ENCODE measurements around the gene L2HGDH.
"Not testable (repeated sequence)": the region's sequence is repeated elsewhere in the genome, so short reads cannot be mapped to it uniquely, and the experiment has no call there.

L2HGDH gene

DNA sequence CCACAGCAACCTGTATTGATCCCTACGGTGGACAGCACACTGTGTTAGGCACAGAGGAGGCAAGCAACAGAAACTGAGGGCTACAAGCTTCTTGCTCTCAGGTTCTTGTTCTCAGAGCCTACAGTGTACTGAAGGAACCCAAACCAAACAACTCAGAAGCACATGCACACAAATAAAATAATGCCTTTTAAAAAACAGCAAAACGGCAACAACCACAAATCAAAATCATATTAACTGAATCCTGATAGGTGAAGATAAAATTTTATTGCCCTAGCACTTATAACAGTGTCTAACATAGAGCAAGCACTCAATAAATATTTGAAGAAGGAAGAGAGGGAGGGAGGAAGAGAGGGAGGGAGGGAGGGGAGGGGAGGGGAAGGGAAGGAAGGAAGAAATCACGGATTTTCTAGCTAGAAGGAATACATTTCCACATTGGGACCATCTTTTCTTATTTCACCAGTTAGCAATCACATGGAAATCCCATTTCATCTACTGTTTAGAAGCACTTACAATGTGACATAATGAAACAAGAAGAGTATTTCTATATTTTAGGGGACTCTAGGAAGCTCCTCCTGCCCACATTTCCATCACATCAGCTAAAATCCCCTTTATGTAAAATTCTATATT is 27.3 kb upstream of the L2HGDH start:
- DNase-seq: no peak

GRCh38 chr14:50338587-50338986 is 26.6 kb upstream of the L2HGDH start:
- no peak for DNase-seq

DNA sequence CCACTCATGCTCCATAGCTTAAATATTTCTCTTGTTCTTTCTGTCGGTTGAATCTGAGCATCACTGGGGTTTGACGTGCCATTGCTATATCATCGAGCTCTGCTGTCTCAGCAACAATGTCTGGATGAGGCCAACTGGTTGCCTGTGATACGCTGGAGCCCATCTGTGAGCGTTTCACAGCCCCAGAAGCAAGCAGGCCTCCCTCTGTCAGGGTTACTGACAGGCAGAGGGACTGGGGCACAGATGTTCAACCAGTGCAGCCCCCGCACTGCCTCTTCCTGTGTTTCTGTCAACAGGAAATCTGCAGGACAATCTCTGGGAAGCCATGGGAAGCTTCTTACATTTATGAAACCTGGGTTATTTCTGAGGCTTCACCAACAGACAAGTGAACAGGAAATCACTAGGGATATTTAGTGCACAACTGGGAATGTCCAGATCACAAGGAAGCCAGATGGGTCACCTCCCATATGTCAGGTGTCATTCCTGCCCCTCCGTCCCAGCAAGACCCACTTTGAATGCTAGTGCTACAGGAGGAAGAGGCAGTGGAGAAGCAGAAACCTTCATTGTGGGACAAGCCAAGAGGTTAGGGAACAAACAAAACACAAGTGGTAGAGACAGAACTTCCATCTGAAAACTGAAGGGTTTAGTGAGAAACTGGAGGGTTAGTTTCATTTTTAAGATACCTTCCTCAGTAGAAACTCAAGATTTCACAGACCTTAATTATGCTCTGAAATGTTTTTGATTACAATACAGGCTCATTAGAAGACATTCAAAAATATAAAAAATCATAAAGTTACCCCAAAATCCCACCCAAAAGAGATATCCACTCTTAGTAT is 24.2 kb upstream of the L2HGDH start:
- DNase-seq: peak; percentile 86

DNA sequence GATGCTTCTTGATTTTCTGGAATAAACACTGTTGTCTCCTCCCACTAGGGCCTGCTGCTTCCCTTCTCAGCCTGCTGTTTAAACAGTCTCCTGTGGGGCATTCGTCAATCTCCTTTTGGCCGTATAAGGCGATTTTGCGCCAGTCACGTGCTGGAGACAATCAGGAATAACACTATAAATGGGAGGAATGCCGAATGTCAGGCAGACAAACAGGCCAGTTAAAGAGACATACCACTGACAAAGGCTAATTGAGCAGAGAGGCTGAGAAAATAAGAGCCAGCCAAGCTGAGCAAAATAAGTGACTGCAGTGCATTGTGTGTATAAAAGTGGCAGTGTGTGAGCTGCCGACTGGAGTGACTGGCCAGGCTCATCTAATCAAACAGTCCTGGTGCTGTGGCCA is 23.4 kb upstream of the L2HGDH start:
- peak; percentile 80 for DNase-seq

GRCh38 chr14:50334211-50334610 is 22.2 kb upstream of the L2HGDH start:
- no peak for DNase-seq

DNA sequence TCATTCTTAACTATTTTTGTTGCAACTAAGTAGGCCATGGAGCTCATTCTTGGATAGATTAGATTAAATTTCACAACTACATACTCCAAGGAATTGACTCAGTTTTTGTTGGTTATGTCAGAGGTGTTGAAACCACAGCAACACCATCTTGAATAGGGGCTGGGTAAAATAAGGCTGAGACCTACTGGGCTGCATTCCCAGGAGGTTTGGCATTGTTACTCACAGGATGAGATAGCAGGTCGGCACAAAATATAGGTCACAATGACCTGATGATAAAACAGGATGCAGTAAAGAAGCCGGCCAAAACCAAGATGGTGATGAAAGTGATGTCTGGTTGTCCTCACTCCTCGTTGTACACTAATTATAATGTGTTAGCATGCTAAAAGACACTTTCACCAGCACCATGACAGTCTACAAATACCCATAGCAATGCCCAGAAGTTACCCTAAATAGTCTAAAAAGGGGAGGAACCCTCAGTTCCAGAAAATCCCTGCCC is 21.0 kb upstream of the L2HGDH start:
- DNase-seq: no peak

GRCh38 chr14:50331596-50331995 is 19.6 kb upstream of the L2HGDH start:
- no peak for DNase-seq

DNA sequence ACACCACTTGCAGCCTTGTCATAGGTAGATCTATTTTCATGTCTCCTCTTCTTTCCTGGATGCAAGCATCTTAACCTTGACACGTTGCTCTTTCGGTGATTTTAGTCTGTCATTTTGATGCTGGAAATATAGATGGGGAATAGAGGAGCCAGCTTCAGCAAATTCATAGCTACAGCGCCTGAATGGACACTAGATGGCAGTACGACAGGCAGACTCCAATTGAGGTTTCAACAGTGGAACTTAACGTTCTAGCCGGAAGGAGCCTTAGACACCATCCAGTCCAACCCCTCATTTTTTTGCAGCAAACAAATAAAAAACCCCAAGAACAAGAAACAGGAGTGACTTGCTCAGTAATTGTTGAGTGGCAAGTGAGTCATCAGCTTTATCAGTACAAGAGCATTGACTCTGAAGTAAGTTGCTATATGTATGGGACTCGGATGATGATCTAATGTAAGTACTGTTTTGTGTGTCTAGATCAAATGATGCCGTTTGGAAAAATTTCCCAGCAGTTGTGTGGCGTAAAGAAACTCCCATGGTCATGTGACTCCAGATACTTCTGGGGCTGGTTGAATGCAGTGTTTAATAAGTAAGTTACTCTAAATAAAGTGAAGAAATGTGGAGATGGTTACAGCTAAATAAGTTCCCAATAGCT is 9.1 kb upstream of the L2HGDH start:
- DNase-seq: peak; percentile 81

DNA sequence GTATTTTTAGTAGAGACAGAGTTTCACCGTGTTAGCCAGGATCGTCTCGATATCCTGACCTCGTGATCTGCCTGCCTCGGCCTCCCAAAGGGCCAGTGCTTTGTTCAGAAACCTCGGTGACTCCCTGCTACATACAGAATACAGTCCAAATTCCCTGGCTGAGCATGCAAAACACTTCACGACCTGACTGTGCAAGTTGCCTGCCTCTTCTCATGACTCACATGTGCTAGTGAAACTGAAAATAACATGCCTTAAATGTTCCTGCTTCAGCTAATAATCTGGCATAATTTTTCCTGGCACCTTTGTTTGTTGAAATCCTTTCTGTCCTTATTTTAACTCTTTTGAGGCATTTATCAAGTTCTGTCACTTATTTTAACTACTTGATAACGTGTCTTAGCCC is 8.3 kb upstream of the L2HGDH start:
- no peak for DNase-seq

DNA sequence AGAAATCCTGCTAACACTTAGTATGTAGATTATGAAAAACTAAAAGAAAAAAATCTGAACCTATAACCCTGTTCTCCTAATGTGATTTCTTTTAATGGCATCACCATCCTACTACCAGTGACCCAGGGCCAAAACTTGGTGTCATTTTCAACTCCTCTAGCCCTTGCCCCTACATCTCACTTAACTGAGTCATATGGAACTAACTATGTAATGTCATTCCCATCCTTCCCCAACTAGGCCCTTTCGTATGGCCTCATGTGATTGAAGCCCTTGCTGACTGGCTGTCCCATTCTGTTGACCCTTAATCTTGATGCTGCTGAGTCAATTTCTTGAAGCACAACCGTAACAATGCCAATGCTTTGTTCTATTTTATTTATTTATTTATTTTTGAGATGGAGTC is 7.7 kb upstream of the L2HGDH start:
- DNase-seq: no peak

DNA sequence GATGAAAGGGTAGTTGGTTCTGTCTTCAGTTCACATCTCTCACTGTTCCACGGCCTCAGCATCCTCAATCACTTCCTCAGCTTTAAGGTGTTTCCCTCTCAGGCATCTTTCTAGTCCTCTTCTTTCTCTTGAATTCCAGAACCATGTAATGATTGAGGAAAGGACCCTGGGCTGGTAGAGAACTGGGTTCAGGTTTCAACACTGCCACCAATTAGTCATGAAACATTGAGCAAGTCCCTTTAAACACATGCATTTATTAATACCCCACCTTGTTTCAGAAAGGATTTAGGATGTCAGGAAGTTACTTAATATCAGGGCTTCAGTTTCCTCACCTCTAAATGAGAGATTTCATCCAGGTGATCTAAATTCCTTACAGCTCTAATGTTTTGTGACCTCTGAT is 7.3 kb upstream of the L2HGDH start:
- no peak for DNase-seq

- peak; percentile 14 for DNase-seq
Observed at GRCh38 chr14:50318031-50318626, 6.1 kb upstream of the L2HGDH start.

DNA sequence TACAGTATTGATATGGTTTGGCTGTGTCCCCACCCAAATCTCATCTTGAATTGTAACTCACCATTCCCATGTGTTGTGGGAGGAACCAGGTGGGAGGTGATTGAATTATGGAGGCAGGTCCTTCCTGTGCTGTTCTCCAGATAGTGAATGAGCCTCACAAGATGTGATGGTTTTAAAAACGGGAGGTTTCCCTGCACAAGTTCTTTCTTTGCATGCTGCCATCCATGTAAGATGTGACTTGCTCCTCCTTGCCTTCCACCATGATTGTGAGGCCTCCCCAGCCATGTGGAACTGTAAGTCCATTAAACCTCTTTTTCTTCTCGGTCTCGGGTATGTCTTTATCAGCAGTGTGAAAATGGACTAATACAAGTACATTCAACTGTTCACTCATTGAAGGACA is 2.1 kb upstream of the L2HGDH start:
- not testable (repeated sequence) for DNase-seq

DNA sequence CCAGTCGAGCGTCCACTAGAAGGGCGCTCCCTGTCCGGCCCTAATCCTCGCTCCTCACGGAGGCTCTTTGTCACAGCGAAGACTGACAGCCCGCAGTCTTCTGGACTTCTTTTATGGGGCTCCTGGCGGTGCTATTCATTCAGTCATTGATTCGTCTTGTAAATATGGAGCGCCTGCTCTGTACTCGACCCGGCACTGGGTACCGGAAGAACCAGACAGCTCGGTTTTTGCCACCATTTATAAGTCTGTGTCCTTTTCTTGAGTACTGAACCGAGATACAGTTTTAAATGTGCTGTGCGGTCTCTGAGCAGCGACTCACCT is 665 bp upstream of the L2HGDH start:
- no peak for DNase-seq

DNA sequence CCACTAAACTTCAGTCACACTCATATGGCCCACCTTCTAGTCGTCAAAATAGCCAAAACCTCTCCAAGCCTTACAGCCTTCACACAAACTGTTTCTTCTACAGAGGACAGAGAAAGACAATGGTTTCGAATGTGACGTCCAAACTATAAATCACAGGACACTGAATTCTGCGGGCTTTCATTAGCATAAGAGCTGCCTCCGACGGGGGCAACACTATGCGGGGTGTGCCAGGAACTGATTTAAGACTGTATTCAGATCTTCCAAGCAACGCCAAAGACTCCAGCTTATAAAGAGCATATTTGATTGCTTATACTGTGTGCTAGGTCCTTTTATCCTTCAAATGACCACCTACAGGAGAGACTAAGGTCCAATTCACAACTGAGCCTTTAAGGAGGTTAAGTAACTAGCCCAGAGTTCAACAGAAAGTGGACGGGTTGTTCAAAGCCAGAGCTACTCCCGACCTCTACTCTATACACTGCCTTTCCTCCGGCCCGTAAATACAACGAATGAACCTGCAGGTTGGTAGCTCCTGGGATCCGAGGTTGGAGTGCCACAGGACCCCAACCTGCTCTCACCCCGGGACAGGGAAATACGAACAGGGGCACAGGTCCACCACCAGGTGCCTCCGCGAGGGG is 575 bp downstream of the L2HGDH start:
- peak; percentile 60 for DNase-seq

GRCh38 chr14:50310445-50310844 is 1.6 kb downstream of the L2HGDH start:
- DNase-seq: no peak

GRCh38 chr14:50308363-50308915 is 3.6 kb downstream of the L2HGDH start:
- no peak for DNase-seq

GRCh38 chr14:50303744-50304471 is 8.1 kb downstream of the L2HGDH start:
- DNase-seq: no peak

DNA sequence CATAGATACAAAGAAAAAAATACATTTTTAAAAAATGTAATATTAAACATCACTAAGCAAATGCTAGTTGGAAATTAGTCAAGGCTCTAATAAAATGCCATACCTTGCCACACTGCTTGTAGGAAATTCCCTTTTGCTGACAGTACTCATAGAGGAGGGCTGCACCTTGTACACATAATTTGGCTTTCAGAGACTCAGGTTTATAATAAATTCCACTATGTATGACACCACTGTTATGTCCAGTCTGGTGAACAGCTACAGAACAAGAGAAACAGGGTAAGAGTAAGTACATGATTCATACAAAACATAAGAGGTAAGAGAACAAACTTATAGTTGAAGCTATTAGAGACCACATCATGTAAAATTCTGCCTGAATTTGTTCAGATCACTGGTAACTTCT is 10.1 kb downstream of the L2HGDH start:
- no peak for DNase-seq

DNA sequence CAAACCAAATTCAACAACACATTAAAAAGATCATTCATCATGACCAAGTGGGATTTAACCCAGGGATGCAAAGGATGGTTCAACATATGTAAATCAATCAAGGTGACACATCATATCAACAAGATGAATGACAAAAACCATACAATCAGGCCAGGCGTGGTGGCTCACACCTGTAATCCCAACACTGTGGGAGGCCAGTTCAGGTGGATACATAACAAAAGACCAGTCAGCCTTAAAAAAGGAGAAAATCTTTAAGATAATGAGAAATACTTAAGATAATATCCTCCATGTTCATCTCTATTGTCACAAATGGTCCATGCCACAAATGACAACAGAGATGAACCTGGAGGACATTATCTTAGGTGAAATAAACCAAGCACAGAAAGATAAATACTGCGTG is 12.4 kb downstream of the L2HGDH start:
- no peak for DNase-seq

DNA sequence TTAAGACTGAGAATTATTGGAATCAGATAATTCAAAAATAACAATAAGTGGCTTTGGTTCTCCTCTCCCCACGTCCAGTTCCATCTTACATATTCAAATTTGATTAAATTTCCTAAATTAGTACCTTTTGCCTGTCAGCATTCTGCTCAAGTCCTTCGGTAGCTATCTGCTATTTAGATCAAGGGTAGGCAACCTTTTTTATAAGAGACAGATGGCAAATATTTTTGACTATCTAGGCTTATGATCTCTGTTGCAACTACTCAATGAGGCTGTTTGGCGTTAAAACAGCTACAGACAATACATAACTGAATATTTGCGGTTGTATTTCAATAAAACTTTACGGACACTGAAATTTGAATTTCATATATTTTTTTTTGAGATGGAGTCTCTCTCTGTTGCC is 21.7 kb downstream of the L2HGDH start:
- DNase-seq: no peak

DNA sequence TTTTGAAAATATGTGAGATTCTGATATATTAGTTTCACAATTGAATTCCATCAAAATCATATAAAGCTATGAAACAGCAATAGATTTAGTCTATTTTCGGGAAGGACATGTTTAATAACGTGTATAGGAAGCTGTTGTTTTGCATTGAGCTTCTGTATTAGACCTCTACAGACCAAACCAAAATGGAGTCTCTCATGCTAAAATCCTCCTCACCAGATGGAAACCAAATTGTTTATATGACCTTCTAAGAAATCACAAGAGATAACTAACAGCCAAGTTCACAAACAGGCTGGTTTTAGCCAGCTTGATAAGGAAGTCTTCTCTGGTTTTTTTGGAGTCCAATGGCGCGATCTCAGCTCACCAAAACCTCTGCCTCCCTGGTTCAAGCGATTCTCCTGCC is 23.9 kb downstream of the L2HGDH start:
- no peak for DNase-seq
